Right lobe of liver (tissue), 4 donors: ENCODE results near the gene DOCK2.

Experiments used
- CTCF ChIP-seq, 4 donors: fragments of 200-600 bp in 3 of 4; fragments of 450-650 bp in 1 of 4; IDR thresholded peaks; one replicate each; pipeline versions ENCODE4 v1.5.1 to v1.8.0; 2016 to 2022; ENCODE audit warnings: antibody characterized with exemption in 4 of 4, mild to moderate bottlenecking in 2 of 4
- POLR2A ChIP-seq: fragments of 450-650 bp; IDR thresholded peaks from one replicate; pipeline ENCODE4 v1.6.1; 2017; ENCODE audit warnings: antibody characterized with exemption, mild to moderate bottlenecking
- donor health status: DM: no; HTN: no; CAD: no.
- donor health status: DM: no; HTN: no; CAD: no.
- donor health status: DM: no; HTN: yes; CAD: no.

- no peak for TF ChIP-seq CTCF (IDR thresholded peaks at IDR 0.05)
- no peak for TF ChIP-seq POLR2A
Measured at GRCh38 chr5:170080786-170081445, 443.8 kb downstream of the DOCK2 start.
